Activated naive CD4-positive, alpha-beta T cell treated with anti-CD3 and anti-CD28 coated beads, Interleukin-2, amount 50 U/mL, for 72 hours (primary cell): ENCODE measurements around the gene ELP4. TPM values are rescaled to one million over a fixed set of nuclear protein-coding genes. Genes with fewer than 3 reads are reported as not detected.

Experiments
- ATAC-seq, 2 donors: fragments of 150-1000 bp; cut with Tn5 transposase; 2 replicates each; pipeline ENCODE4 v1.10.0; 2021; ENCODE audit warnings: mild to moderate bottlenecking in 2 of 2, moderate library complexity in 2 of 2
- DNase-seq, 2 donors: peaks; one replicate each; pipeline ENCODE4 v3.0.0; 2021 to 2022; ENCODE audit warnings: low spot score in 2 of 2
- H3K27ac Mint-ChIP-seq, 2 donors: one replicate each; pipeline ENCODE4 v1.8.0; 2022; ENCODE audit warnings: mild to moderate bottlenecking in 2 of 2, mixed read lengths in 2 of 2
- H3K36me3 Mint-ChIP-seq, 2 donors: one replicate each; pipeline ENCODE4 v1.8.0; 2022; ENCODE audit warnings: mixed read lengths in 2 of 2
- H3K9me3 Mint-ChIP-seq, 2 donors: one replicate each; pipeline ENCODE4 v1.8.0; 2022; ENCODE audit warnings: mixed read lengths in 2 of 2
- total RNA-seq, 2 donors: library from RNA; stranded (reverse); gene quantifications; one replicate each; pipeline ENCODE4 v1.2.3, GENCODE V29; 2022

The ELP4 gene
- total RNA-seq, 2 donors from 2014 or later = 19.1 to 22.7 TPM

- Mint-ChIP-seq H3K9me3 (peaks cover 3 to 7% of the 10 kb centered on the region in 2 donors), H3K36me3 (peaks cover 0 to 6% of the 10 kb centered on the region in 2 donors), H3K27ac (no peak overlapping the region)
- no peak for ATAC-seq
- DNase-seq = no peak
Observed at GRCh38 chr11:31607914-31608313, 98.3 kb downstream of the ELP4 start.

GRCh38 chr11:31608995-31609394 is 99.4 kb downstream of the ELP4 start:
- no peak overlapping the region for H3K27ac Mint-ChIP-seq
- peaks cover 3 to 7% of the 10 kb centered on the region in 2 donors for H3K9me3 Mint-ChIP-seq
- DNase-seq (no peak), ATAC-seq (no peak)
- H3K36me3 Mint-ChIP-seq = peaks cover 0 to 6% of the 10 kb centered on the region in 2 donors

GRCh38 chr11:31610544-31610943 is 101.0 kb downstream of the ELP4 start:
- ATAC-seq (no peak), DNase-seq (no peak)
- Mint-ChIP-seq H3K9me3 (peaks cover 3 to 7% of the 10 kb centered on the region in 2 donors), H3K36me3 (peaks cover 0 to 12% of the 10 kb centered on the region in 2 donors), H3K27ac (no peak overlapping the region)

- H3K9me3 Mint-ChIP-seq = no peaks in the 10 kb centered on the region
- H3K27ac Mint-ChIP-seq = no peak overlapping the region
- peaks cover 0 to 6% of the 10 kb centered on the region in 2 donors for H3K36me3 Mint-ChIP-seq
- DNase-seq = no peak
- ATAC-seq = no peak
Observed at GRCh38 chr11:31617246-31617645, 107.7 kb downstream of the ELP4 start.

GRCh38 chr11:31619980-31620379 is 110.4 kb downstream of the ELP4 start:
- no peaks in the 10 kb centered on the region for H3K36me3 Mint-ChIP-seq
- DNase-seq (no peak), ATAC-seq (peak in 1 of 2 donors; percentile 40)
- no peaks in the 10 kb centered on the region for H3K9me3 Mint-ChIP-seq
- H3K27ac Mint-ChIP-seq = no peak overlapping the region

GRCh38 chr11:31620434-31620833 is 110.9 kb downstream of the ELP4 start:
- H3K36me3 Mint-ChIP-seq = no peaks in the 10 kb centered on the region
- peak; percentile 33 to 50 for ATAC-seq

GRCh38 chr11:31625868-31626267 is 116.3 kb downstream of the ELP4 start:
- DNase-seq = no peak
- no peak overlapping the region for H3K27ac Mint-ChIP-seq
- no peaks in the 10 kb centered on the region for H3K36me3 Mint-ChIP-seq
- no peaks in the 10 kb centered on the region for H3K9me3 Mint-ChIP-seq
- ATAC-seq = no peak

More at GRCh38 chr11:31620434-31620833, 110.9 kb downstream of the ELP4 start:
- no peak overlapping the region for H3K27ac Mint-ChIP-seq
- no peaks in the 10 kb centered on the region for H3K9me3 Mint-ChIP-seq
- DNase-seq = no peak

- DNase-seq (no peak), ATAC-seq (no peak)
- Mint-ChIP-seq H3K27ac (no peak overlapping the region), H3K36me3 (no peaks in the 10 kb centered on the region), H3K9me3 (no peaks in the 10 kb centered on the region)
Observed at GRCh38 chr11:31628111-31628510, 118.5 kb downstream of the ELP4 start.

- no peak overlapping the region for H3K27ac Mint-ChIP-seq
- no peaks in the 10 kb centered on the region for H3K9me3 Mint-ChIP-seq
- no peak for ATAC-seq
- no peaks in the 10 kb centered on the region for H3K36me3 Mint-ChIP-seq
- no peak for DNase-seq
Observed at GRCh38 chr11:31636983-31637382, 127.4 kb downstream of the ELP4 start.

- ATAC-seq = no peak
- no peaks in the 10 kb centered on the region for H3K9me3 Mint-ChIP-seq
- no peak overlapping the region for H3K27ac Mint-ChIP-seq
- DNase-seq = no peak
- H3K36me3 Mint-ChIP-seq = no peaks in the 10 kb centered on the region
Observed at GRCh38 chr11:31640611-31641010, 131.0 kb downstream of the ELP4 start.

- no peaks in the 10 kb centered on the region for H3K36me3 Mint-ChIP-seq
- ATAC-seq (no peak), DNase-seq (no peak)
- H3K27ac Mint-ChIP-seq = no peak overlapping the region
- H3K9me3 Mint-ChIP-seq = no peaks in the 10 kb centered on the region
Observed at GRCh38 chr11:31641477-31642062, 132.0 kb downstream of the ELP4 start.

GRCh38 chr11:31643857-31644256 is 134.3 kb downstream of the ELP4 start:
- Mint-ChIP-seq H3K9me3 (no peaks in the 10 kb centered on the region), H3K36me3 (no peaks in the 10 kb centered on the region), H3K27ac (no peak overlapping the region)
- ATAC-seq (no peak), DNase-seq (no peak)

- no peaks in the 10 kb centered on the region for H3K36me3 Mint-ChIP-seq
Observed at GRCh38 chr11:31645747-31646146, 136.2 kb downstream of the ELP4 start.

GRCh38 chr11:31646216-31646615 is 136.6 kb downstream of the ELP4 start:
- Mint-ChIP-seq H3K27ac (no peak overlapping the region), H3K9me3 (no peaks in the 10 kb centered on the region), H3K36me3 (peaks cover 0 to 4% of the 10 kb centered on the region in 2 donors)
- DNase-seq = no peak
- ATAC-seq = no peak

More at GRCh38 chr11:31645747-31646146, 136.2 kb downstream of the ELP4 start:
- H3K27ac Mint-ChIP-seq = no peak overlapping the region
- DNase-seq = no peak
- H3K9me3 Mint-ChIP-seq = no peaks in the 10 kb centered on the region
- ATAC-seq = no peak

GRCh38 chr11:31649129-31649966 is 139.8 kb downstream of the ELP4 start:
- DNase-seq (no peak), ATAC-seq (no peak)
- no peaks in the 10 kb centered on the region for H3K9me3 Mint-ChIP-seq
- no peak overlapping the region for H3K27ac Mint-ChIP-seq
- H3K36me3 Mint-ChIP-seq = peaks cover 0 to 5% of the 10 kb centered on the region in 2 donors

- DNase-seq = no peak
- ATAC-seq = peak; percentile 29 to 51
- no peaks in the 10 kb centered on the region for H3K9me3 Mint-ChIP-seq
- H3K36me3 Mint-ChIP-seq = peaks cover 0 to 5% of the 10 kb centered on the region in 2 donors
- no peak overlapping the region for H3K27ac Mint-ChIP-seq
Observed at GRCh38 chr11:31651208-31651607, 141.6 kb downstream of the ELP4 start.

- no peak for DNase-seq
- no peak overlapping the region for H3K27ac Mint-ChIP-seq
- peak; percentile 34 to 60 for ATAC-seq
- peaks cover 0 to 5% of the 10 kb centered on the region in 2 donors for H3K36me3 Mint-ChIP-seq
- no peaks in the 10 kb centered on the region for H3K9me3 Mint-ChIP-seq
Observed at GRCh38 chr11:31651822-31652221, 142.3 kb downstream of the ELP4 start.

- H3K27ac Mint-ChIP-seq = no peak overlapping the region
- no peaks in the 10 kb centered on the region for H3K9me3 Mint-ChIP-seq
- DNase-seq = no peak
- ATAC-seq = peak; percentile 73 to 86
- peaks cover 0 to 5% of the 10 kb centered on the region in 2 donors for H3K36me3 Mint-ChIP-seq
Observed at GRCh38 chr11:31652528-31652927, 143.0 kb downstream of the ELP4 start.
